Tibial nerve (tissue), 3 donors: Measurements from ENCODE around the gene INKA2.
"Not testable (repeated sequence)": the region's sequence is repeated elsewhere in the genome, so short reads cannot be mapped to it uniquely, and the experiment has no call there.

Source experiments
- POLR2A ChIP-seq, 2 donors: fragments of 450-650 bp; IDR thresholded peaks; one replicate each; pipeline ENCODE4 v1.6.1; 2017; ENCODE audit warnings: antibody characterized with exemption in 2 of 2, mild to moderate bottlenecking in 2 of 2, moderate library complexity in 2 of 2
- TF ChIP-seq, protein P1 (sequence below), 5 experiments: fragments of 200-600 bp in 3 of 5; fragments of 450-650 bp in 2 of 5; sonication (generic) in 3 of 5; IDR thresholded peaks; one replicate each; pipeline ENCODE4 v1.5.1; 2016 to 2019; ENCODE audit warnings: antibody characterized with exemption in 5 of 5, mild to moderate bottlenecking in 3 of 5, moderate library complexity in 2 of 5

DNA sequence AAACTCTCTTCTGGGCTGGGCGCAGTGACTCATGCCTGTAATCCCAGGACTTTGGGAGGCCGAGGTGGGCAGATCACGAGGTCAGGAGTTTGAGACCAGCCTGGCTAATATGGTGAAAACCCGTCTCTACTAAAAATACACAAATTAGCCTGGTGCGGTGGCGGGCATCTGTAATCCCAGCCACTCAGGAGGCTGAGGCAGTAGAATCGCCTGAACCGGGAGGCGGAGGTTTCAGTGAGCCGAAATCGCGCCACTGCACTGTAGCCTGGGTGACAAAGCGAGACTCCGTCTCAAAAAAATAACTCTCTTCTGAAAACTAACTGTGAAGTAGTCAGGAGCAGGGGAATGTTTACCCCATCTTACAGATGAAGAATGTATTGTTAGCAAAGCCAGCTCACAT, 3.1 kb upstream of the INKA2 start:
- TF ChIP-seq, protein P1, sequence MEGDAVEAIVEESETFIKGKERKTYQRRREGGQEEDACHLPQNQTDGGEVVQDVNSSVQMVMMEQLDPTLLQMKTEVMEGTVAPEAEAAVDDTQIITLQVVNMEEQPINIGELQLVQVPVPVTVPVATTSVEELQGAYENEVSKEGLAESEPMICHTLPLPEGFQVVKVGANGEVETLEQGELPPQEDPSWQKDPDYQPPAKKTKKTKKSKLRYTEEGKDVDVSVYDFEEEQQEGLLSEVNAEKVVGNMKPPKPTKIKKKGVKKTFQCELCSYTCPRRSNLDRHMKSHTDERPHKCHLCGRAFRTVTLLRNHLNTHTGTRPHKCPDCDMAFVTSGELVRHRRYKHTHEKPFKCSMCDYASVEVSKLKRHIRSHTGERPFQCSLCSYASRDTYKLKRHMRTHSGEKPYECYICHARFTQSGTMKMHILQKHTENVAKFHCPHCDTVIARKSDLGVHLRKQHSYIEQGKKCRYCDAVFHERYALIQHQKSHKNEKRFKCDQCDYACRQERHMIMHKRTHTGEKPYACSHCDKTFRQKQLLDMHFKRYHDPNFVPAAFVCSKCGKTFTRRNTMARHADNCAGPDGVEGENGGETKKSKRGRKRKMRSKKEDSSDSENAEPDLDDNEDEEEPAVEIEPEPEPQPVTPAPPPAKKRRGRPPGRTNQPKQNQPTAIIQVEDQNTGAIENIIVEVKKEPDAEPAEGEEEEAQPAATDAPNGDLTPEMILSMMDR (IDR thresholded peaks at IDR 0.05), result not testable (repeated sequence)
- TF ChIP-seq POLR2A (IDR thresholded peaks at IDR 0.05), result not testable (repeated sequence)
